Hepatocyte (in vitro differentiated cells): Measurements from ENCODE around the gene ANO7. TPM values are rescaled to one million over a fixed set of nuclear protein-coding genes. Genes with fewer than 3 reads are reported as not detected.

Experiments used
- DNase-seq: peaks from one replicate; pipeline ENCODE4 v3.0.0-alpha.2; 2016; ENCODE audit warnings: low spot score
- H2AFZ ChIP-seq: fragments of 200-600 bp; sonication (generic); 2 replicates; pipeline ENCODE4 v1.6.0; 2016; ENCODE audit warnings: antibody characterized with exemption, mild to moderate bottlenecking
- H3K27ac ChIP-seq: fragments of 200-600 bp; sonication (generic); 2 replicates; pipeline ENCODE4 v1.5.1; 2016; ENCODE audit warnings: mild to moderate bottlenecking
- H3K27me3 ChIP-seq: fragments of 200-600 bp; sonication (generic); 2 replicates; pipeline ENCODE4 v1.6.1; 2016
- H3K36me3 ChIP-seq: fragments of 200-600 bp; sonication (generic); replicated peaks from 2 replicates; pipeline ENCODE4 v1.5.1; 2016; ENCODE audit warnings: low read depth; ENCODE audit not compliant: insufficient read depth
- H3K4me1 ChIP-seq: fragments of 200-600 bp; sonication (generic); 2 replicates; pipeline ENCODE4 v1.5.1; 2016; ENCODE audit warnings: mild to moderate bottlenecking, moderate library complexity; ENCODE audit not compliant: insufficient read depth
- H3K4me2 ChIP-seq: fragments of 200-600 bp; sonication (generic); 2 replicates; pipeline ENCODE4 v1.6.0; 2016
- H3K4me3 ChIP-seq: fragments of 200-600 bp; sonication (generic); 2 replicates; pipeline ENCODE4 v1.5.1; 2016; ENCODE audit warnings: mild to moderate bottlenecking
- H3K79me2 ChIP-seq: fragments of 200-600 bp; sonication (generic); 2 replicates; pipeline ENCODE4 v1.6.0; 2017; ENCODE audit warnings: mild to moderate bottlenecking
- H3K9me2 ChIP-seq: fragments of 200-600 bp; sonication (generic); replicated peaks from 2 replicates; pipeline ENCODE4 v1.6.0; 2017; ENCODE audit warnings: mild to moderate bottlenecking; ENCODE audit not compliant: insufficient read depth
- H3K9me3 ChIP-seq: fragments of 200-600 bp; sonication (generic); 2 replicates; pipeline ENCODE4 v1.5.1; 2016; ENCODE audit warnings: low read depth, mild to moderate bottlenecking
- H4K20me1 ChIP-seq: fragments of 200-600 bp; sonication (generic); 2 replicates; pipeline ENCODE4 v1.6.0; 2016; ENCODE audit warnings: mild to moderate bottlenecking; ENCODE audit not compliant: insufficient read depth, poor library complexity, severe bottlenecking
- CTCF ChIP-seq: fragments of 200-600 bp; sonication (generic); IDR thresholded peaks from 2 replicates; pipeline ENCODE4 v1.5.1; 2016; ENCODE audit warnings: antibody characterized with exemption, mild to moderate bottlenecking; ENCODE audit not compliant: poor library complexity
- EZH2 ChIP-seq: fragments of 200-600 bp; sonication (generic); IDR thresholded peaks from 2 replicates; pipeline ENCODE4 v1.6.1; 2016; ENCODE audit warnings: antibody characterized with exemption, mild to moderate bottlenecking, borderline replicate concordance
- EZH2phosphoT487 ChIP-seq: fragments of 200-600 bp; sonication (generic); IDR thresholded peaks from one replicate; pipeline ENCODE4 v1.6.1; 2018; ENCODE audit warnings: antibody characterized with exemption, mild to moderate bottlenecking, low read depth, moderate library complexity; ENCODE audit not compliant: unreplicated experiment, severe bottlenecking
- WGBS: methylation state at CpG from one replicate; pipeline ENCODE4 v1.1.6; 2016; ENCODE audit warnings: low lambda C conversion rate; ENCODE audit errors: missing lambda C conversion rate; 5-methylcytosine and 5-hydroxymethylcytosine counted together
- polyA plus RNA-seq: library from polyadenylated mRNA; unstranded; fragments of >200 nt; fragmentation: Nextera tagmentation; extraction: Ambion mirVana; gene quantifications from 2 replicates; pipeline ENCODE4 v1.2.1, GENCODE V29; 2016
- total RNA-seq: library from RNA; depleted of rRNA; stranded (reverse); fragments of >200 nt; gene quantifications from 2 replicates; pipeline ENCODE4 v1.2.3, GENCODE V29; 2014

ANO7 gene
- total and polyA plus RNA-seq, 2 experiments from 2014 or later, result 1.00 to 1.4 TPM

- no peaks in the 10 kb centered on the region for H3K36me3 ChIP-seq
- H3K4me2 ChIP-seq, result no peak overlapping the region
- no peak overlapping the region for H3K4me3 ChIP-seq
- no peaks in the 10 kb centered on the region for H4K20me1 ChIP-seq
- H3K27me3 ChIP-seq, result no peaks in the 10 kb centered on the region
- H3K79me2 ChIP-seq, result no peaks in the 10 kb centered on the region
- WGBS, result 87% methylated on average over 24 of the region's 24 CpGs
- H3K9me3 ChIP-seq, result no peaks in the 10 kb centered on the region
- DNase-seq, result no peak
- no peaks in the 10 kb centered on the region for H3K4me1 ChIP-seq
- H2AFZ ChIP-seq, result no peak overlapping the region
- no peak overlapping the region for H3K27ac ChIP-seq
- H3K9me2 ChIP-seq, result no peaks in the 10 kb centered on the region
- no peak for TF ChIP-seq EZH2phosphoT487
- TF ChIP-seq CTCF, result no peak
- TF ChIP-seq EZH2, result no peak
Observed at GRCh38 chr2:241201445-241202267, 13.2 kb downstream of the ANO7 start.

- no peak for DNase-seq
- no peaks in the 10 kb centered on the region for H3K27me3 ChIP-seq
- no peak overlapping the region for H3K4me2 ChIP-seq
- H3K36me3 ChIP-seq, result no peaks in the 10 kb centered on the region
- WGBS, result 94% methylated on average over 15 of the region's 15 CpGs
- H4K20me1 ChIP-seq, result no peaks in the 10 kb centered on the region
- no peaks in the 10 kb centered on the region for H3K9me3 ChIP-seq
- TF ChIP-seq EZH2phosphoT487 (no peak), EZH2 (no peak), CTCF (no peak)
- no peaks in the 10 kb centered on the region for H3K79me2 ChIP-seq
- no peaks in the 10 kb centered on the region for H3K4me1 ChIP-seq
- no peak overlapping the region for H2AFZ ChIP-seq
- no peak overlapping the region for H3K4me3 ChIP-seq
- no peaks in the 10 kb centered on the region for H3K9me2 ChIP-seq
- H3K27ac ChIP-seq, result no peak overlapping the region
Observed at GRCh38 chr2:241202268-241202585, 13.8 kb downstream of the ANO7 start.

- Histone ChIP-seq H4K20me1 (no peaks in the 10 kb centered on the region), H3K9me3 (no peaks in the 10 kb centered on the region), H3K79me2 (no peaks in the 10 kb centered on the region), H3K36me3 (no peaks in the 10 kb centered on the region), H3K27ac (no peak overlapping the region), H3K4me1 (no peaks in the 10 kb centered on the region), H3K27me3 (no peaks in the 10 kb centered on the region), H3K4me3 (no peak overlapping the region), H2AFZ (no peak overlapping the region), H3K4me2 (no peak overlapping the region), H3K9me2 (no peaks in the 10 kb centered on the region)
- DNase-seq, result no peak
- 93% methylated on average over 9 of the region's 9 CpGs for WGBS
- TF ChIP-seq CTCF (no peak), EZH2phosphoT487 (no peak), EZH2 (no peak)
Observed at GRCh38 chr2:241202681-241203080, 14.2 kb downstream of the ANO7 start.
